OCI-LY3 (cell line): Measurements from ENCODE around the gene NHS.

ENCODE experiments used
- EZH2phosphoT487 ChIP-seq: fragments of 200-600 bp; shearing (Covaris generic); IDR thresholded peaks from 2 replicates; pipeline ENCODE4 v1.6.1; 2018; ENCODE audit warnings: antibody characterized with exemption, mixed run types, low read depth
- TF ChIP-seq, protein P1 (sequence below): fragments of 200-600, 300-600 bp; sonication (generic); IDR thresholded peaks from 2 replicates; pipeline ENCODE4 v1.5.1; 2014; ENCODE audit warnings: antibody characterized with exemption, low read length, low read depth

DNA sequence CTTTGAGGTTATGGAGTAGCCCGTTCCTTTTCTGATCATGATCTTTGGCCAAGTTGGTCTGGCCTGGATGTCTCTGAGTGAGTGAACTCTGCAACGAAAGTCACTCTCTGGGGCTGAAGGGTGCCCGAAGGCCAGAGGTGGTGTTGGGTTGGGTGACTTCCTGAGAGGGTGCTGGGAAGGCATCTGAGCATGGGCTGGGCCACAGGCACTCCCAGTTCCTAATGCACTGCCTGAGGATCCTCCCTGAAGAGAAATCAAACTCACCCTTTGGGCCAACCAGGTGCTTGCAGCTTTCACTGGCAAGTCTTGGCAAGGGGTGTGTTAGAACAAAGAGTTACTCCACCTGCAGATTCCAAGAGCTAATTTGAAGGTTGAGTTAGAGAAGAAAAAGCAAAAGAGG is 295.9 kb downstream of the NHS start:
- TF ChIP-seq, protein P1, sequence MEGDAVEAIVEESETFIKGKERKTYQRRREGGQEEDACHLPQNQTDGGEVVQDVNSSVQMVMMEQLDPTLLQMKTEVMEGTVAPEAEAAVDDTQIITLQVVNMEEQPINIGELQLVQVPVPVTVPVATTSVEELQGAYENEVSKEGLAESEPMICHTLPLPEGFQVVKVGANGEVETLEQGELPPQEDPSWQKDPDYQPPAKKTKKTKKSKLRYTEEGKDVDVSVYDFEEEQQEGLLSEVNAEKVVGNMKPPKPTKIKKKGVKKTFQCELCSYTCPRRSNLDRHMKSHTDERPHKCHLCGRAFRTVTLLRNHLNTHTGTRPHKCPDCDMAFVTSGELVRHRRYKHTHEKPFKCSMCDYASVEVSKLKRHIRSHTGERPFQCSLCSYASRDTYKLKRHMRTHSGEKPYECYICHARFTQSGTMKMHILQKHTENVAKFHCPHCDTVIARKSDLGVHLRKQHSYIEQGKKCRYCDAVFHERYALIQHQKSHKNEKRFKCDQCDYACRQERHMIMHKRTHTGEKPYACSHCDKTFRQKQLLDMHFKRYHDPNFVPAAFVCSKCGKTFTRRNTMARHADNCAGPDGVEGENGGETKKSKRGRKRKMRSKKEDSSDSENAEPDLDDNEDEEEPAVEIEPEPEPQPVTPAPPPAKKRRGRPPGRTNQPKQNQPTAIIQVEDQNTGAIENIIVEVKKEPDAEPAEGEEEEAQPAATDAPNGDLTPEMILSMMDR, result no peak
- no peak for TF ChIP-seq EZH2phosphoT487
